ENCODE data around the gene NLGN3.

The NLGN3 gene

GRCh38 chrX:71118032-71118984 lies 26.3 kb upstream of the NLGN3 start, which contains the start of gene MED12:
Gene MED12, plus strand, starts transcription at chrX:71118596. Its CDS starts 159 bp downstream, at chrX:71118755.
- FAIRE-seq (peak; percentile 38), DNase-seq (ENCODE audit: low spot score) (peak; percentile 26)

- no peak for FAIRE-seq
- no peak for DNase-seq (ENCODE audit: low spot score)
Observed at GRCh38 chrX:71118985-71119535, 25.6 kb upstream of the NLGN3 start.

- FAIRE-seq: peak; percentile 35
- DNase-seq (ENCODE audit: low spot score): peak; percentile 56
Observed at GRCh38 chrX:71128166-71128833, 16.3 kb upstream of the NLGN3 start.

- FAIRE-seq (no peak), DNase-seq (ENCODE audit: low spot score) (peak; percentile 9)
Observed at GRCh38 chrX:71128915-71129765, 15.5 kb upstream of the NLGN3 start.

- FAIRE-seq (no peak), DNase-seq (ENCODE audit: low spot score) (no peak)
Observed at GRCh38 chrX:71131510-71131909, 13.1 kb upstream of the NLGN3 start.

- DNase-seq (ENCODE audit: low spot score) (no peak), FAIRE-seq (no peak)
Observed at GRCh38 chrX:71140440-71140839, 4.2 kb upstream of the NLGN3 start.

- no peak for DNase-seq (ENCODE audit: low spot score)
- no peak for FAIRE-seq
Observed at GRCh38 chrX:71143508-71143907, 1.1 kb upstream of the NLGN3 start.

- no peak for DNase-seq (ENCODE audit: low spot score)
- FAIRE-seq: no peak
Observed at GRCh38 chrX:71147496-71148277, 3.0 kb downstream of the NLGN3 start.

GRCh38 chrX:71148278-71148663 lies 3.6 kb downstream of the NLGN3 start:
- no peak for FAIRE-seq
- no peak for DNase-seq (ENCODE audit: low spot score)

GRCh38 chrX:71151366-71151765 lies 6.7 kb downstream of the NLGN3 start:
- FAIRE-seq (no peak), DNase-seq (ENCODE audit: low spot score) (no peak)

GRCh38 chrX:71154196-71154595 lies 9.6 kb downstream of the NLGN3 start:
- FAIRE-seq (no peak), DNase-seq (ENCODE audit: low spot score) (no peak)

GRCh38 chrX:71154641-71155040 lies 10.0 kb downstream of the NLGN3 start:
- no peak for FAIRE-seq
- DNase-seq (ENCODE audit: low spot score): no peak

GRCh38 chrX:71158603-71159002 lies 14.0 kb downstream of the NLGN3 start:
- DNase-seq (ENCODE audit: low spot score) (no peak), FAIRE-seq (no peak)

GRCh38 chrX:71159335-71159734 lies 14.7 kb downstream of the NLGN3 start:
- no peak for FAIRE-seq
- DNase-seq (ENCODE audit: low spot score): no peak

GRCh38 chrX:71160475-71160874 lies 15.8 kb downstream of the NLGN3 start:
- FAIRE-seq (no peak), DNase-seq (ENCODE audit: low spot score) (no peak)

- no peak for FAIRE-seq
Observed at GRCh38 chrX:71162981-71163380, 18.3 kb downstream of the NLGN3 start.

GRCh38 chrX:71164071-71164470 lies 19.4 kb downstream of the NLGN3 start:
- DNase-seq (ENCODE audit: low spot score) (no peak), FAIRE-seq (no peak)

More at GRCh38 chrX:71162981-71163380, 18.3 kb downstream of the NLGN3 start:
- DNase-seq (ENCODE audit: low spot score): no peak

- DNase-seq (ENCODE audit: low spot score): no peak
- no peak for FAIRE-seq
Observed at GRCh38 chrX:71166461-71166860, 21.8 kb downstream of the NLGN3 start.

- no peak for DNase-seq (ENCODE audit: low spot score)
- FAIRE-seq: no peak
Observed at GRCh38 chrX:71167031-71167781, 22.6 kb downstream of the NLGN3 start.

GRCh38 chrX:71168134-71168533 lies 23.5 kb downstream of the NLGN3 start:
- FAIRE-seq: no peak
- DNase-seq (ENCODE audit: low spot score): no peak

All from RCC 7860 (cell line).